Measurements from ENCODE around the gene MAB21L3.

DNA sequence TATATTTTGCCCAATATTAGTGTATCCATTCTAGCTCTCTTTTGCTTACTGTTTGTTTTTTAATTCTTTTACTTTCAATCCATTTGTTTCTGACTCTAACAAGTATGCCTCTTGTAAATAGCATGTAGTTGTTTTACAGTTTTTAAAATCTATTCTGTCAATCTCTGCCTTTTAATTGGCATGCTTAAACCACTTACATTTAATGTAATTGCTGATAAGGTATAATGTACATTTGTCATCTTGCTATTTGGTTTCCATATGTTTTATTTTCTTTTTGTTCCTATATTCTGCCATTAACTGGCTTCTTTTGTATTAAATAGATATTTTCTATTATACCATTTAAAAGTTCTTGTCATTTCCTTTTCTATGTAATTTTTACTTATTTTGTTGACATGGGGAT lies 16.2 kb upstream of the MAB21L3 start:
- TF ChIP-seq POLR2A (IDR thresholded peaks at IDR 0.05) (no peak), POLR2AphosphoS5 (IDR thresholded peaks at IDR 0.05) (no peak), EP300 (IDR thresholded peaks at IDR 0.05) (no peak)

All from gastroesophageal sphincter (tissue), 2 donors.